G401.6 (cell line): ENCODE data around the gene GATM.
A peak's percentile ranks its signal among the peaks of the same experiment; 100 is the strongest.

ENCODE experiments used
- FAIRE-seq: peaks from 2 replicates; lab custom pipeline; 2012; peaks lifted over from hg19 to GRCh38; lab: Jason Lieb, UNC

GATM gene

GRCh38 chr15:45378149-45378912 is at the start of gene GATM:
TSS of gene GATM (minus strand) at chr15:45378544. CDS start at chr15:45378453, 91 bp downstream.
- FAIRE-seq, result no peak

DNA sequence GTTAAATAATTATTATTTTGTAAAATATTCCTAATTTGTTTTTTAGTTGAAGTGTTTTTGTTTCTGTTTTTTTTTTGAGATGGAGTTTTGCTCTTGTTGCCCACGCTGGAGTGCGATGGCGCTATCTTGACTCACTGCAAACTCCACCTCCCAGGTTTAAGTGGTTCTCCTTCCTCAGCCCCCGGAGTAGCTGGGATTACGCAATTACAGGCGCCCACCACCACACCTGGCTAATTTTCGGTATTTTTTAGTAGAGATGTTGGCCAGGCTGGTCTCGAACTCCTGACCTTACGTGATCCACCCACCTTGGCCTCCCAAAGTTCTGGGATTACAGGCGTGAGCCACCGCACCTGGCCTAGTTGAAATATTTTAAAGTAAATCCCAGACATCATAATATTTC is 48.7 kb upstream of the GATM start:
- no peak for FAIRE-seq

- no peak for FAIRE-seq
These were observed 46.8 kb upstream of the GATM start for GRCh38 chr15:45425135-45425534.

DNA sequence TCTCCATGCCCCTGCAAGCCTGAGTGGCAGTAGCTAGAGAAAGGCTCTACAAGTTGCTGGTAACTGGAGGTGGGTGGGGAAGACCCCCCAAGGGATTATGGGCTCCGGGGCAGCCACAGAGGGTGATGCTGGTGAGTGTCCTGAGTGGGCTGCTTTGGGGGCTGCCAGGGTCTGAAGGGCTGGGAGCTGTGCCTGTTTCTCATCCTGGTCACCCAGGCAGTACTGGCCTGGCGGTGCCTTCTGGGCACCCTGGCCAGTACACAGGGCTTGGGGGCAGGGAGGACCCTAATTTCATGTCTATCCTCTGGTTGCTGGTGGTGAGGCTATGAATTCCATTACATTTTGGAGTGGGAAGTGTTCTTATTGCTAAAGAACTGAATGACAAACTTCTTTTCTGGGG is 46.1 kb upstream of the GATM start:
- FAIRE-seq, result no peak

- no peak for FAIRE-seq
These were observed 39.1 kb upstream of the GATM start for GRCh38 chr15:45417303-45417950.

DNA sequence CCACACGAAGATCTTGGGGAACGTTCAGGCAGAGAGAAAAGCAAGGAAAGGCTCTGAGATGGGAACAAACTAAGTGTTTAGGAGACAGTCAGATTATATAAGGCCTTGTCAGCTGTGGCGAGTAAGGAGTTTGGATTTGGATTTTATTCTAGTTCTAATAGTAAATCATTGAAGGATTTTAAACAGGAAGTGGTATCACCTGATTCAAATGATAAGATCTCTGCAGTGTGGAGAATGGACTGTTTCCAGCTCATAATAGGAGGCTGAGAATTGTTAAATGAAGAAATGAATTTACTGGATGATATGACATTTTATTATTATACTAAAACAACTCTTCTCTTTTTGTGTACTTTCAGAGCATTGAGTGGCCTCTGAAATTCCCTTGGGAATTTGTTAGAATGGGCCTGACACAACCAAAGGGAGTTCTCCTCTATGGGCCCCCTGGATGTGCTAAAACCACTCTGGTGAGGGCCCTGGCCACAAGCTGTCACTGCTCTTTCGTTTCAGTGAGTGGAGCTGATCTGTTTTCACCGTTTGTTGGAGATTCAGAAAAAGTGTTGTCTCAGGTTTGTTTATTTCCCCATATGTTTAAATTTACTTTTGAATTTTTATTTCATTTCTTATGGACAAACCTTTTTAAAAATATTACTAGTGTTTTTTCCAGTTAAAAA is 36.0 kb upstream of the GATM start:
- no peak for FAIRE-seq

DNA sequence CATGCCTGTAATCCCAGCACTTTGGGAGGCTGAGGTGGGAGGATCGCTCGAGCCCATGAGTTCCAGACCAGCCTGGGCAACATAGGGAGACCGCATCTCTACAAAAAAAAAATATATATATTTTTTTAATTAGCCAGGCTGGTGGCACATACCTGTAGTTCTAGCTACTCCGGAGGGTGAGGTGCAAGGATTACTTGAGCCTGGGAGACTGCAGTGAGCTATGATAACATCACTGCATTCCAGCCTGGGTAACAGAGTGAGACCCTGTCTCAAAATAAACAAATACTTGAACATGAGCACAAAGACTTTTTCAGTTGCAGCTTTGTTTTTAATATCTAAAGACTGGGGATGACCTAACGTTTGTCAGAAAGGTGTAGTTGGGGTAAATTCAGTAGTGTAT is 31.3 kb upstream of the GATM start:
- no peak for FAIRE-seq

DNA sequence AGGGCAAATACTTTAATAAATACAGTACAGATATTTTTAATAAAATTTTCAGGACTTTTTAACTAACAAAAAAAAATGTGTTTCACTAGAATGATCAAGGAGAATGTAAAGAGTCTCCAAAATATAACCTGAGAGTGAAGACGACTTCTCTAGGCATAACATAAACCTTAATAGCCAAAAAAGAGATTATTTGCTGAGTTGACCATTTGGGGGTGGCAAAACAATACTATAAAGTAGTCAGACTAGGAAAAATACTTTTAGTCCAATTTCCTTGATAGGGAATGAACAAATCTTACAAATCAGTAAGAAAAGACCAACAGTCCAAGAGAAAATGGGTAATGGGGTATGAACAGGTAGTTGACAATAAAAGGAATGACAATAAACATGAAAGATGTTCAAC is 29.4 kb upstream of the GATM start:
- FAIRE-seq, result no peak

DNA sequence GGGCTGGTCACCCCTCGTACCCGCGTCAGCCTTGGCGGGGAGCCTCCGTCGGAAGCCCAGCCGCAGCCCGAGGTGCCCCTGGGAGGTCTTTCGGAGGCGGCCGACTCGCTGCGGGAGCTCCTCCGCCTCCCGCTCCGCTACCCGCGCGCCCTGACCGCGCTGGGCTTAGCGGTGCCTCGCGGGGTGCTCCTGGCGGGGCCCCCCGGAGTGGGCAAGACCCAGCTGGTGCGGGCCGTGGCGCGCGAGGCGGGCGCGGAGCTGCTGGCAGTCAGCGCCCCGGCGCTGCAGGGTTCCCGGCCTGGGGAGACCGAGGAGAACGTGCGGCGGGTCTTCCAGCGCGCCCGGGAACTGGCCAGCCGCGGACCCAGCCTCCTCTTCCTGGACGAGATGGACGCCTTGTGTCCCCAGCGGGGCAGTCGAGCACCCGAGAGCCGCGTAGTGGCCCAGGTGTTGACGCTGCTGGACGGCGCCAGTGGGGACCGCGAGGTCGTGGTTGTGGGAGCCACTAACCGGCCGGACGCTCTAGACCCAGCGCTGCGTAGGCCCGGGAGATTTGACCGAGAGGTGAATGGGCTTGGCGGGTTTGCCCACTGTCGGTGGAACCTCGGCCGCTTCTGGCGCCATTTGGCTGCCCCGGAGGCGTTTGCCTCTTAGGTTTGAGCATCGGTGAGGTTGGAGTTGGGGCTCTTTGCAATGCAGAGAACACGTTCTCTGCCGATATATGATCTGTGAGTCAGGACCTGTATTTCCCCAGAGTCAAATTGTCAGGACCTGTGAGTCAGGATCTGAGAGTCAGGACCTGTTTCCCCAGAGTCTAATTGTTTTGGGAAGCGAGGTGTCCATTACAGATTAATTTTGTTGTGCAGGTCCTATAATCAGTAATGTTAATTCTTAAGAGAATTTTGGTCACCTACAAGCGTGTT is 24.9 kb upstream of the GATM start:
- no peak for FAIRE-seq

DNA sequence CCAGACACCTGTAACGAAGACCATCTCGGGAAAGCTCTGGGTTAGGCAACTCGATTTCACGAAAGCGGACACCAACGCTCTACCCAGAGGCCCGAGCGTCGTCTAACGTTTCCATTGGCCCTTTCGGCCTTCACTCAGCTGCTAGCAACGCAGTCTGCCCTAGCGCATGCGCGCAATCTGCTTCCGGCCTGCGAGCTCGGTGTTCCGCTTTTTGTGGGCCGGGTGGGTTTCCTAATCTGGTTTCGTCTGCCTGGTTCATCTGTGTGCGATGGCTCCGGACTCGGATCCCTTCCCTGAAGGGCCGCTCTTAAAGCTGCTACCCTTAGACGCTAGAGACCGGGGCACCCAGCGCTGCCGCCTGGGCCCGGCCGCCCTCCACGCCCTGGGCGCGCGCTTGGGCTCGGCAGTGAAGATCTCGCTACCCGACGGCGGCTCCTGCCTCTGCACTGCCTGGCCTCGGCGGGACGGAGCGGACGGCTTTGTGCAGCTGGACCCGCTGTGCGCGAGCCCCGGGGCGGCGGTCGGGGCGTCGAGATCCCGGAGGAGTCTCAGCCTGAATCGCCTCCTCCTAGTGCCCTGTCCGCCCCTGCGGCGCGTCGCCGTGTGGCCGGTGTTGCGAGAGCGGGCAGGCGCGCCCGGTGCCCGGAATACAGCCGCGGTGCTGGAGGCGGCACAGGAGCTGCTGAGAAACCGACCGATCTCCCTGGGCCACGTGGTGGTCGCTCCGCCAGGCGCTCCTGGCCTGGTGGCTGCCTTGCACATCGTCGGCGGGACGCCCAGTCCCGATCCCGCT is 24.0 kb upstream of the GATM start:
- peak; percentile 96 for FAIRE-seq

GRCh38 chr15:45401665-45402161 is 23.4 kb upstream of the GATM start:
- no peak for FAIRE-seq

DNA sequence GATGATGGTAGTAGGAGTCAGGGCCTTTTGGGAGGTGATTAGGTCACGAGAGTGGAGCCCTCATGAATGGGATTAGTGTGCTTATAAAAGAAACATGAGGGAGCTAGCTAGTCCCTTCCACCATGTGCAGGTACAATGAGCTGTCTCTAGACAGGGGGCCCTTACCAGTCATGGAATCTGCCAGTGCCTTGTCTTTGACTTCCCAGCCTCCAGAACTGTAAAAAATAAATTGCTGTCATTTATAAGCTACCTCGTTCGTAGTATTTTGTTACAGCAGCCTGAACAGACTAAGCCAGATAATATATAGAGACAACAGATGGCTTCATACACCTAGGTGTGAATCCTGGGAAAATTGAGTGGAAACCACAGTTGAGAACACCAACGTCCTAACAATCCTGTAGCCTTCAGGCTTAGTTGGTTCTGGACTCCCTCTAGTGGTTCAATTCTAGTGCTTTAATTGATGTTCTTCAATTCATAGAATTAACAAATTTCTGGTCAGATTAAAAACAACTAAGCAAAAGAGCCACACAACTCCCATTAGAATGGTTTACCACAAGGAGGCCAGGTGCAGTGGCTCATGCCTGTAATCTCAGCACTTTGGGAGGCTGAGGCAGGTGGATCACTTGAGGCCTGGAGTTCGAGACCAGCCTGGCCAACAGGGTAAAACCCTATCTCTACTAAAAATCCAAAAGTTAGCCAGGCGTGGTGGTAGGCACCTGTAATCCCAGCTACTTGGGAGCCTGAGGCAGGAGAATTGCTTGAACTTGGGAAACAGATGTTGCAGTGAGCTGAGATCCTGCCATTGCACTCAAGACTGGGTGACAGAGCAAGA is 21.3 kb upstream of the GATM start:
- peak; percentile 67 for FAIRE-seq

GRCh38 chr15:45397116-45397665 is 18.8 kb upstream of the GATM start:
- no peak for FAIRE-seq

DNA sequence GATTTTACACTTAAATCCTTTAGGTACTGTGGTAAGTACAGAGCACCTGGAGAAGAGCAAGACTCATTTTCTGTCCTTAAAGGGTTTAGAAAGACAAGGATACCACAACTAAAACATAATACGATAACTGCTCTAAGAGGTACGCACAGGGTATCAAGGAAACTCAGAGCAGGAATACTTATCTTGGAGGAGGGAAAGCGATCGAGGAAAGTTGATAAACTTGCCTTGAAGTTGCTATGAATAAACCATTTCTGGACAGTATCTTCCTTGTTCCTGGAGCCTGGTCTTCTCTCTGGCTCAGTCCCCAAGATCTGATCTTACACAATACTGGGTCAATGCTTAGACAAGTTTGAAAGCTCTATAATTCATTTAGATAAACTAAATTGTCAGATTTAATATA is 17.6 kb upstream of the GATM start:
- FAIRE-seq, result no peak

GRCh38 chr15:45394681-45395080 is 16.3 kb upstream of the GATM start:
- FAIRE-seq, result no peak

DNA sequence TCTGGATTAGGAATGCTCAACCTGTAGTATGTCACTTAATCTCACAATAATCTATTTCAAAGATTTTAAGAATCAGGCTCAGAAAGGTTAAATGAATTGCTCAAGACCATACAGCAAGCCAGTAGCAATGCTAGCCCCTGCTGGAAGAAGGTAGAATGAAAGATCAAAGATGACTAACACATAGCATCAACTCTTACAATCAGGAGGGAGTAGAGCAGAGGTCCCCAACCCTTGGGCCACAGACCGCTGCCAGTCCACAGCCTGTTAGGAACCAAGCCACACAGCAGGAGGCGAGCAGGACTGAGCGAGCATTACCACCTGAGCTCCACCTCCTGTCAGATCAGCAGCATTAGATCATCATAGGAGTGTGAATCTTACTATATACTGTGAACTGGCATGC is 15.5 kb upstream of the GATM start:
- FAIRE-seq, result no peak

- FAIRE-seq, result no peak
These were observed 14.2 kb upstream of the GATM start for GRCh38 chr15:45392584-45392855.

DNA sequence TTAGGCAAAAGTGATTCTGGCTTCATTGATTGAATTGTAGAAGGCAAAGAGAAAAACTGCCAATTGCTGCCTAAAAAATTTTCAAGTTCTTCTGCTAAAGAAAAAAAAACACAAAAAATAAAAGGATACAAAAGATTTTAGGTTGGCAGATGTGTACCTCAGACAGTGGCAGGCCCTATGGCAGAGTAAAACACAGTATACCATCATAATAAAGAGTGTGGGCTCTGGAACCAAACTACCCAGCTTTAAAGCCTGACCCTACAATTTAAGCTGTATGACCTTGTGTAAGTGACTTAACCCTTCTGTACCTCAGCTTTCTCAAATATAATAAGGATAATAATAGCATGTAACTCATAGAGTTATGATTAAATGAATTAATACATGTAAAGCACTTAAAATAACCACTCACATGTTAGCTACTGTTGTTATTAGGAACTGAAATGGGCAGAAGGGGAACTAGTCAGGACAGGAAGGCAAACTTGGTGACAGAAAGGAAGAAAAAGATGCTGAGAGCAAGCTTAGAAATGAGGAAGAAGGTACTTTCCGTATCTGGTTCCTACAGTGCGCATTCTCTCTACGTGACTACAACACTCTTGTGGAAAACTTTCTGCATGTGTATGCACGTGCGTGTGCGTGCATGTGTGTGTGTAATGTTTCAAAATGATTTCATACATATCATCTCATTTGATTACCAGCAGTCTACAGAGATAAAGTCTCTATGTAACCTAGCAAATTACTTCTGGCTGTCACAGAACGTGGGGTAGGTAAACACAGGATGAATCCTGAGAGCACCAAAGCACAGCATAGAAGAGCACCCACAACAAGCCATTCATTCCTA is 13.6 kb upstream of the GATM start:
- no peak for FAIRE-seq

DNA sequence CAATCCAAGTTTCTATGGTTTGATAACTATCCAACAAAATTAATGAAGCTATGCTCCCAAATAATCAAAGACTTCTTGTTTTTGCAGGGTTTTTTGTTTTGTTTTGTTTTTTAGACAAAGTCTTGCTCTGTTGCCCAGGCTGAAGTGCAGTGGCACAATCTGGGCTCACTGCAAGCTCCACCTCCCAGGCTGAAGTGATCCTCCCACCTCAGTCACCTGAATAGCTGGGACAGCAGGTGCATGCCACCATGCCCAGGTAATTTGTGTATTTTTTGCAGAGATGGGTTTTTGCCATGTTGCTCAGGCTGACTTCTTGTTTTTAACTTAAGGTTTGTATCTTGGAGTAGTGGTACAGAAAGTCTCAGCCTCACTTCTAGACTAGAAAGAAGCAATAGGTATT is 11.0 kb upstream of the GATM start:
- FAIRE-seq, result no peak
